WERI-Rb-1 (cell line): ENCODE results near the gene PSMC5.
A peak's percentile ranks its signal among the peaks of the same experiment; 100 is the strongest.

Source experiments
- DNase-seq: peaks from one replicate; pipeline ENCODE4 v3.0.0-alpha.2; 2020
- H3K27ac ChIP-seq: fragments of 250-450 bp; sonication (Bioruptor Pico); 2 replicates; pipeline ENCODE4 v1.5.1; 2020; ENCODE audit warnings: mild to moderate bottlenecking, moderate library complexity
- H3K27me3 ChIP-seq: fragments of 250-450 bp; sonication (Bioruptor Pico); 2 replicates; pipeline ENCODE4 v1.5.1; 2021; ENCODE audit warnings: mild to moderate bottlenecking, low read depth, moderate library complexity; ENCODE audit not compliant: insufficient read depth, severe bottlenecking
- H3K36me3 ChIP-seq: fragments of 250-450 bp; sonication (Bioruptor Pico); 2 replicates; pipeline ENCODE4 v1.5.1; 2020; ENCODE audit warnings: mild to moderate bottlenecking, moderate library complexity
- H3K4me3 ChIP-seq: 2 replicates; pipeline ENCODE4 v1.5.1; 2011; ENCODE audit warnings: low read depth, mild to moderate bottlenecking, control low read depth, low read length
- H3K9me3 ChIP-seq: fragments of 250-450 bp; sonication (Bioruptor Pico); 2 replicates; pipeline ENCODE4 v1.5.1; 2021; ENCODE audit warnings: mild to moderate bottlenecking, moderate library complexity; ENCODE audit not compliant: severe bottlenecking
- TF ChIP-seq, protein P1 (sequence below): IDR thresholded peaks from 2 replicates; pipeline ENCODE4 v1.5.1; 2011; ENCODE audit warnings: low read depth, mild to moderate bottlenecking, control low read depth, inconsistent platforms, low read length

The PSMC5 gene

DNA sequence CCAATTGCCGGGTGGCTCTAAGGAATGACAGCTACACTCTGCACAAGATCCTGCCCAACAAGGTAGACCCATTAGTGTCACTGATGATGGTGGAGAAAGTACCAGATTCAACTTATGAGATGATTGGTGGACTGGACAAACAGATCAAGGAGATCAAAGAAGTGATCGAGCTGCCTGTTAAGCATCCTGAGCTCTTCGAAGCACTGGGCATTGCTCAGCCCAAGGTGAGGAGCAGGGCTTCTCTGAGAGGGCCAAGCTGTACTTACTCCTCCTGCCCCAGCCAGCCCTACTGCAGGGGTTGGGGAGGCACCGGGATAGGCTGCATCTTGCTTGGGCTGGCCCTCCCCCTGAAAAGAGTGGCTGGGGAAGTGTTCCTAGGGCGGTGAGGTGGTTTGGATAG is 3.0 kb downstream of the PSMC5 start:
- Histone ChIP-seq H3K27me3 (no peaks in the 10 kb centered on the region), H3K4me3 (no peak overlapping the region), H3K9me3 (no peaks in the 10 kb centered on the region), H3K27ac (no peak overlapping the region), H3K36me3 (peaks cover 80% of the 10 kb centered on the region)
- TF ChIP-seq, protein P1, sequence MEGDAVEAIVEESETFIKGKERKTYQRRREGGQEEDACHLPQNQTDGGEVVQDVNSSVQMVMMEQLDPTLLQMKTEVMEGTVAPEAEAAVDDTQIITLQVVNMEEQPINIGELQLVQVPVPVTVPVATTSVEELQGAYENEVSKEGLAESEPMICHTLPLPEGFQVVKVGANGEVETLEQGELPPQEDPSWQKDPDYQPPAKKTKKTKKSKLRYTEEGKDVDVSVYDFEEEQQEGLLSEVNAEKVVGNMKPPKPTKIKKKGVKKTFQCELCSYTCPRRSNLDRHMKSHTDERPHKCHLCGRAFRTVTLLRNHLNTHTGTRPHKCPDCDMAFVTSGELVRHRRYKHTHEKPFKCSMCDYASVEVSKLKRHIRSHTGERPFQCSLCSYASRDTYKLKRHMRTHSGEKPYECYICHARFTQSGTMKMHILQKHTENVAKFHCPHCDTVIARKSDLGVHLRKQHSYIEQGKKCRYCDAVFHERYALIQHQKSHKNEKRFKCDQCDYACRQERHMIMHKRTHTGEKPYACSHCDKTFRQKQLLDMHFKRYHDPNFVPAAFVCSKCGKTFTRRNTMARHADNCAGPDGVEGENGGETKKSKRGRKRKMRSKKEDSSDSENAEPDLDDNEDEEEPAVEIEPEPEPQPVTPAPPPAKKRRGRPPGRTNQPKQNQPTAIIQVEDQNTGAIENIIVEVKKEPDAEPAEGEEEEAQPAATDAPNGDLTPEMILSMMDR, result no peak
- no peak for DNase-seq

DNA sequence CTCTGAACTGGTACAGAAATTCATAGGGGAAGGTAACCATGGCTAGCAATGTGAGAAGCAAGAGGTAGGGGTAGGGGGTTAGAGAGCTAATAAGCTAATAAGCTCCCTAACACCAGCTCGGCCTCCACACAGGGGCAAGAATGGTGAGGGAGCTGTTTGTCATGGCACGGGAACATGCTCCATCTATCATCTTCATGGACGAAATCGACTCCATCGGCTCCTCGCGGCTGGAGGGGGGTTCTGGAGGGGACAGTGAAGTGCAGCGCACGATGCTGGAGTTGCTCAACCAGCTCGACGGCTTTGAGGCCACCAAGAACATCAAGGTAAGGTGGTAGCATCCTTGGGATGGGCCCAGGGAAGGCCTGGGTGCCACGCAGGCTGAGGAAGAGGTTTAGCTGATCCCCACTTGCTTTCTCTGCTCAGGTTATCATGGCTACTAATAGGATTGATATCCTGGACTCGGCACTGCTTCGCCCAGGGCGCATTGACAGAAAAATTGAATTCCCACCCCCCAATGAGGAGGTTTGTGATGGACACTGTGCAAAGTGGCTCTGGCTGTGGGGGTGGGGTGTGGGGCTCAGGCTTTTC is 3.8 kb downstream of the PSMC5 start:
- TF ChIP-seq, protein P1, result no peak
- Histone ChIP-seq H3K36me3 (peaks cover 82% of the 10 kb centered on the region), H3K27ac (no peak overlapping the region), H3K27me3 (no peaks in the 10 kb centered on the region), H3K4me3 (no peak overlapping the region), H3K9me3 (no peaks in the 10 kb centered on the region)
- no peak for DNase-seq

DNA sequence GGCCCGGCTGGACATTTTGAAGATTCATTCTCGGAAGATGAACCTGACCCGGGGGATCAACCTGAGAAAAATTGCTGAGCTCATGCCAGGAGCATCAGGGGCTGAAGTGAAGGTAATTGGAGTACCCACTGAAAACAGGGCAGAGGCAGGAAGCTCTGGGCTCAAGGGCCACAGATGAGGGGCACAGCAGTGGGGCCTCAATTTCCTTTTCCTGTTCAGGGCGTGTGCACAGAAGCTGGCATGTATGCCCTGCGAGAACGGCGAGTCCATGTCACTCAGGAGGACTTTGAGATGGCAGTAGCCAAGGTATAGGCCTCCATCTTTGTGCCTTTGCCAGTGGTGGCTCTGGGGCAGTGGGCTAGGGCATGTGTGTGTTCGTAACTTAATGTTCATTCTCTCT is 4.3 kb downstream of the PSMC5 start:
- Histone ChIP-seq H3K9me3 (no peaks in the 10 kb centered on the region), H3K4me3 (no peak overlapping the region), H3K27me3 (no peaks in the 10 kb centered on the region), H3K27ac (no peak overlapping the region), H3K36me3 (peaks cover 85% of the 10 kb centered on the region)
- TF ChIP-seq, protein P1, result no peak
- DNase-seq, result no peak

DNA sequence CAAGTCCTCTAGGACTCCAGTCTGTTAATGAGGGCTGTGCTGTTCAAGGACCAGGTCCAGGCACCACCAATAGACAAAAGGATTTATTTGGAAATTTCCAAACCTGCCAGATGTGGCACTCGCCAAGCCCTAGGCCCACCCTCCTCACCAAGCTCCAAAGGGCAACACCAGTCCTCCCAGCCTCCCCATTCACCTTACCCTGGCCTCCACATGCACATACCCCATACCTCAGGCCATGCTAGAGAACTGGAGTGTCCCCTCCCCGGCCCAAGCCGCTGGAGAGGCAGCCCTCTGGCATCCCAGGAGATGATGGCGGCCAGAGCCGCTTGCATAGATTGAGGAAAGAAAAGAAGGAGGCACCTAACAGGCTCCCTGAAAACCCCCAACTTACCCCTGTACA is 4.8 kb downstream of the PSMC5 start:
- H3K9me3 ChIP-seq, result no peaks in the 10 kb centered on the region
- H3K27ac ChIP-seq, result peak overlapping the region; percentile 50
- TF ChIP-seq, protein P1, result no peak
- peaks cover 90% of the 10 kb centered on the region for H3K36me3 ChIP-seq
- no peak overlapping the region for H3K4me3 ChIP-seq
- no peak for DNase-seq
- H3K27me3 ChIP-seq, result no peaks in the 10 kb centered on the region

DNA sequence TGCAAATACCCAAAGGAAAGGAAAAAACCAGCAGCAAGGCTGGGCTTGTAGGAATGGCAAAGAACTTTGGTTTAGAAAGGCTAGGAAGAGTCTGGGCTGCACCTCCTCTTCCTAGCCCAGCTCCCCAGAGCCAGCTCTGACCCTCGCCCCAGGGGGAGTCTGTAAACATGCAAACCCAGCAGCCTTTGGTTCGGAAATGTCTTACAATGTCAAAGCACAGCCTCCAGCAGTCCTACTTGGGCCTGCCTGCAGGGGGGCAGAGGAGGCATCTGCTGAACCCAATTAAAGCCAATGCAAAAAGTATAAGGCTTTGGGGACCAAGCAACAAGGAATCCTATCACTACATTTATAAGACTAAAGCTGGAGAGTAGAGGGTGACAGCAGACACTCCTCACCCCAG is 5.2 kb downstream of the PSMC5 start:
- TF ChIP-seq, protein P1, result no peak
- H3K27ac ChIP-seq, result peak overlapping the region; percentile 50
- no peaks in the 10 kb centered on the region for H3K27me3 ChIP-seq
- DNase-seq, result no peak
- no peaks in the 10 kb centered on the region for H3K9me3 ChIP-seq
- peaks cover 92% of the 10 kb centered on the region for H3K36me3 ChIP-seq
- H3K4me3 ChIP-seq, result no peak overlapping the region
